Mesenchymal stem cell (in vitro differentiated cells and primary cell): ENCODE results near the gene ZNF608.
A peak's percentile ranks its signal among the peaks of the same experiment; 100 is the strongest.

ENCODE experiments used
- DNase-seq: peaks from one replicate; pipeline ENCODE4 v3.0.0-alpha.2; 2013
- H2AFZ ChIP-seq: one replicate; pipeline ENCODE4 v1.6.1; 2013; ENCODE audit warnings: low read depth, mild to moderate bottlenecking, control low read depth, inconsistent platforms, low read length, moderate library complexity
- H2AK5ac ChIP-seq: 2 replicates; pipeline ENCODE4 v1.6.1; 2013; ENCODE audit warnings: low read length, moderate library complexity, mild to moderate bottlenecking, inconsistent platforms; ENCODE audit not compliant: severe bottlenecking
- H2BK120ac ChIP-seq: one replicate; pipeline ENCODE4 v1.6.1; 2013; ENCODE audit warnings: low read depth, mild to moderate bottlenecking, inconsistent platforms, low read length, moderate library complexity
- H2BK12ac ChIP-seq, 2 experiments: one replicate each; pipeline ENCODE4 v1.6.1; 2013; ENCODE audit warnings: inconsistent platforms in 2 of 2, low read length in 2 of 2, mild to moderate bottlenecking in 2 of 2, moderate library complexity in 2 of 2, control low read depth in 1 of 2
- H2BK15ac ChIP-seq: one replicate; pipeline ENCODE4 v1.6.1; 2013; ENCODE audit warnings: mild to moderate bottlenecking, low read depth, inconsistent platforms; ENCODE audit not compliant: poor library complexity, severe bottlenecking
- H2BK5ac ChIP-seq: 2 replicates; pipeline ENCODE4 v1.6.1; 2013; ENCODE audit warnings: low read depth, mild to moderate bottlenecking, low read length, control low read depth, inconsistent platforms; ENCODE audit not compliant: poor library complexity, severe bottlenecking
- H3K14ac ChIP-seq, 2 experiments: one replicate each; pipeline ENCODE4 v1.6.1; 2013; ENCODE audit warnings: inconsistent platforms in 2 of 2, low read length in 2 of 2, control low read depth in 1 of 2, mild to moderate bottlenecking in 1 of 2, moderate library complexity in 1 of 2
- H3K18ac ChIP-seq, 2 experiments: one replicate each; pipeline ENCODE4 v1.6.1; 2013; ENCODE audit warnings: inconsistent platforms in 2 of 2, low read length in 2 of 2, control low read depth in 1 of 2, low read depth in 1 of 2, mild to moderate bottlenecking in 1 of 2
- H3K23ac ChIP-seq, 2 experiments: one replicate each; pipeline ENCODE4 v1.6.1; 2013; ENCODE audit warnings: inconsistent platforms in 2 of 2, low read length in 2 of 2, mild to moderate bottlenecking in 2 of 2, moderate library complexity in 2 of 2, control low read depth in 1 of 2
- H3K27ac ChIP-seq: 2 replicates; pipeline ENCODE4 v1.5.1; 2013; ENCODE audit warnings: mild to moderate bottlenecking, moderate library complexity, low read length, control low read depth, inconsistent platforms; ENCODE audit not compliant: poor library complexity, severe bottlenecking
- H3K27me3 ChIP-seq, 2 experiments: 2 replicates each; pipeline versions ENCODE4 v1.6.1 to v1.7.0; 2013; ENCODE audit warnings: low read length in 2 of 2, mild to moderate bottlenecking in 2 of 2, moderate library complexity in 2 of 2, control low read depth in 1 of 2, inconsistent platforms in 1 of 2; ENCODE audit not compliant: control insufficient read depth in 1 of 2, insufficient read depth in 1 of 2
- H3K36me3 ChIP-seq, 2 experiments: 2 replicates each; pipeline versions ENCODE4 v1.6.1 to v1.7.0; 2013; ENCODE audit warnings: low read length in 2 of 2, control low read depth in 1 of 2, inconsistent platforms in 1 of 2, low read depth in 1 of 2, mild to moderate bottlenecking in 1 of 2; ENCODE audit not compliant: insufficient read depth in 2 of 2, control insufficient read depth in 1 of 2
- H3K4ac ChIP-seq, 2 experiments: one replicate each; pipeline ENCODE4 v1.6.1; 2013; ENCODE audit warnings: inconsistent platforms in 2 of 2, low read length in 2 of 2, mild to moderate bottlenecking in 2 of 2, moderate library complexity in 2 of 2, control low read depth in 1 of 2, low read depth in 1 of 2
- H3K4me1 ChIP-seq: 2 replicates; pipeline ENCODE4 v1.6.1; 2013; ENCODE audit warnings: low read depth, low read length, control low read depth; ENCODE audit not compliant: control insufficient read depth, insufficient read depth
- H3K4me2 ChIP-seq: 2 replicates; pipeline ENCODE4 v1.6.1; 2013; ENCODE audit warnings: low read length, mild to moderate bottlenecking, inconsistent platforms; ENCODE audit not compliant: poor library complexity, severe bottlenecking
- H3K4me3 ChIP-seq, 2 experiments: 2 replicates each; pipeline versions ENCODE4 v1.5.1 to v1.7.0; 2013; ENCODE audit warnings: low read length in 2 of 2, mild to moderate bottlenecking in 2 of 2, control low read depth in 1 of 2, low read depth in 1 of 2; ENCODE audit not compliant: insufficient read depth in 1 of 2
- H3K79me1 ChIP-seq: replicated peaks from 2 replicates; pipeline ENCODE4 v1.6.1; 2013; ENCODE audit warnings: mild to moderate bottlenecking, control low read depth, low read length, inconsistent platforms; ENCODE audit not compliant: poor library complexity, severe bottlenecking
- H3K9ac ChIP-seq: 2 replicates; pipeline ENCODE4 v1.7.0; 2013; ENCODE audit warnings: mild to moderate bottlenecking, low read length, moderate library complexity
- H3K9me3 ChIP-seq: 2 replicates; pipeline ENCODE4 v1.7.0; 2013; ENCODE audit warnings: mild to moderate bottlenecking, low read length; ENCODE audit not compliant: control insufficient read depth
- H4K8ac ChIP-seq: one replicate; pipeline ENCODE4 v1.6.1; 2013; ENCODE audit warnings: inconsistent platforms, mild to moderate bottlenecking, low read length, moderate library complexity
- H4K91ac ChIP-seq: one replicate; pipeline ENCODE4 v1.6.1; 2013; ENCODE audit warnings: mild to moderate bottlenecking, low read length, inconsistent platforms
- WGBS: methylation state at CpG from one replicate; pipeline ENCODE4 v1.1.7; 2013; ENCODE audit warnings: mixed read lengths; 5-methylcytosine and 5-hydroxymethylcytosine counted together

Gene ZNF608

DNA sequence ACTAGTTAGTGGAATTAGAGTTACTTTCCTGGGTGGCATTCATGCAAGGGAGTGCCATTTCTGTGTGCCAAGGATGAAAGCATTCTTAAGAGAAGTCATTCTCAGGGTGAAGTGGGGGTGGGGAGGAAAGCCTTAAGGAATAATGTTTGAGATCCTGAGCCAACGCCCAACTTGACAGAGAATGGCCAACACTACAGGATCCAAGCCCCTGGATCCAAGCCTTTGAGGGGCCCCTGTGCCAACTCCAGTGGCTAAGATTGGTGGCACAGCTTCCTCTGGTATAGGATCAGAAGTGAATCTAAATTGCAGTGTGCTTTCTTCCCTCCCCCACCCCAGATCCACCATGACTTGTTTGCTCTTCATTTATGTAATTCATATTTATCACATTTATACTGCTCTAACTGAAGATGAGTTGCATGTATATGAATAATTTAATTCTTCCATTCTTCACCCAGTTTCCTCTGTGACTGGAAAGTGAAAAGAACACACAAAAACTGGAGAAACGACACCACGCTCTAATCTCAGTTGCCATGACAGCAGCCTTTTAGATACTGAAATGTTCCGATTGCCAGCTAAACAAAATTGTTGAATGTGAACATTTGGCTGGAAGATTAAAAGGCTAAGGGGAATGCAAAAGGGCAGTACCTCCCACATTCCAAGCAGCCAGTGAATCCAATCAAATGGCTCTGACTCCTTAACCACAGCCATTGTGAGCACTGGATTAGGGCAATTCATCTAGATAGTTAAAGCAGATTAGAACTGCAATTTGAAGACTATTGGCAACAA is 4.5 kb downstream of the ZNF608 start:
- no peak overlapping the region for H2AFZ ChIP-seq
- DNase-seq: peak; percentile 93
- peak overlapping the region in 1 of 2 experiments; percentile 60 for H3K4ac ChIP-seq
- no peaks in the 10 kb centered on the region for H3K36me3 ChIP-seq
- H4K91ac ChIP-seq: no peak overlapping the region
- H3K9me3 ChIP-seq: no peaks in the 10 kb centered on the region
- H3K27ac ChIP-seq: peak overlapping the region; percentile 70
- no peak overlapping the region for H3K14ac ChIP-seq
- H2AK5ac ChIP-seq: peak overlapping the region; percentile 88
- peak overlapping the region; percentile 3 to 13 for H3K18ac ChIP-seq
- H3K4me1 ChIP-seq: peaks cover 2% of the 10 kb centered on the region
- H2BK12ac ChIP-seq: peak overlapping the region; percentile 37 to 92
- H3K27me3 ChIP-seq: no peaks in the 10 kb centered on the region
- peak overlapping the region in 1 of 2 experiments; percentile 83 for H3K4me3 ChIP-seq
- 100% methylated on average over 1 of the region's 4 CpGs for WGBS
- peak overlapping the region; percentile 26 for H3K4me2 ChIP-seq
- H3K79me1 ChIP-seq: no peaks in the 10 kb centered on the region
- H3K9ac ChIP-seq: no peak overlapping the region
- H2BK5ac ChIP-seq: peak overlapping the region; percentile 31
- no peak overlapping the region for H2BK120ac ChIP-seq
- no peak overlapping the region for H3K23ac ChIP-seq
- H4K8ac ChIP-seq: no peak overlapping the region
- no peak overlapping the region for H2BK15ac ChIP-seq

DNA sequence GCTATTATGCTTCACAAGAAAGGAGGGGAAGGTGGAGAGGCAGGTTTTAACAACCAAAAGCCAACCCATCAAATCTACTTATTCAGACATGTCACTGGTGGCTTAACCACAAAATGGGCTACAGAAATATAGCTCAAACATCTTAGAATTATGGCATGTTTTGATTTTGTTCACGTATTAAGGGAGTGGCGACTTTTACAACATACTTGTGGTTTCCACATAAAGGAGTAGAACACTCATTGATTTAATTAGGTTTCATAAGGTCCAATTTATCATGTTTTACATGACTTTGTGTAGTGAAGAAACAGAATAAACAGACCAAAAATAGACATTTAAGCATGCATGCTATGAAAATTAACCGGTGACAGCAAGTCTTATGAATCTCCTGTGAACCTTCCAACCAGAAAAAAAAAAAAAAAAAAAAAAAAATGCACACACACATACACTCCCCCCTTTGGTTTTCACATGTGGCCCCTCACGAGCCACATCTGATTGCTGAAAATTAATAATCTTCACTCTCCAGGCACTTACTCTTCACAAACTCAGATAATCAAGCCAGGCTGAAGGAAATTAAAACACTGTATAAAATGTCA is 5.4 kb downstream of the ZNF608 start:
- H2BK12ac ChIP-seq: no peak overlapping the region
- H3K27me3 ChIP-seq: no peaks in the 10 kb centered on the region
- H3K18ac ChIP-seq: no peak overlapping the region
- no peak overlapping the region for H2AFZ ChIP-seq
- H3K4me2 ChIP-seq: no peak overlapping the region
- DNase-seq: peak; percentile 43
- no peak overlapping the region for H4K91ac ChIP-seq
- no peak overlapping the region for H3K4ac ChIP-seq
- no peaks in the 10 kb centered on the region for H3K9me3 ChIP-seq
- H3K14ac ChIP-seq: no peak overlapping the region
- no peak overlapping the region for H3K9ac ChIP-seq
- WGBS: 56% methylated on average over 3 of the region's 4 CpGs
- no peaks in the 10 kb centered on the region for H3K79me1 ChIP-seq
- H3K4me1 ChIP-seq: peaks cover 2% of the 10 kb centered on the region
- H3K27ac ChIP-seq: peak overlapping the region; percentile 27
- H3K36me3 ChIP-seq: no peaks in the 10 kb centered on the region
- H2BK5ac ChIP-seq: no peak overlapping the region
- no peak overlapping the region for H4K8ac ChIP-seq
- no peak overlapping the region for H2BK15ac ChIP-seq
- peak overlapping the region in 1 of 2 experiments; percentile 83 for H3K4me3 ChIP-seq
- H3K23ac ChIP-seq: no peak overlapping the region
- no peak overlapping the region for H2BK120ac ChIP-seq
- H2AK5ac ChIP-seq: no peak overlapping the region

DNA sequence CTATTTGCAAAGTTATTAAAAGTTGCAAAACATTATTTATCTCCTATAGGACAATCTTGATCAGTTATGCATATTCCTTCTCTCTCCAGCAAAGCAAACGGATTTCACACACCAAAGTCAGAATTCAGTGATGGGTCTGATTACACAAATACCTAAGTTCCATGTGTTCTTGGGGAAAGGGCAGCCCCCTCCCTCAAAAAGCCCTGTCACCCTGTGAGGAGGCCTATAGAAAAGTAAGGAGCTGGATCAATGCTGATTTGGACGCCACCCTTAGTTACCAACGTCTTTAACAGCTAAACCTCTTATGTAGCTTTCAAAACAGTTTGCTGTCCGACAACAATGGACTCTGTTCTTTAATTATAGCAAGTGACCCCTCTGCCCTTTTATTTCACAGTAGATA is 6.4 kb downstream of the ZNF608 start:
- H4K91ac ChIP-seq: no peak overlapping the region
- no peak overlapping the region for H2BK5ac ChIP-seq
- no peaks in the 10 kb centered on the region for H3K36me3 ChIP-seq
- no peak overlapping the region for H3K27ac ChIP-seq
- H4K8ac ChIP-seq: no peak overlapping the region
- no peak overlapping the region for H3K4me2 ChIP-seq
- peak overlapping the region in 1 of 2 experiments; percentile 55 for H3K4ac ChIP-seq
- H2BK15ac ChIP-seq: no peak overlapping the region
- H3K4me3 ChIP-seq: no peak overlapping the region
- H2BK12ac ChIP-seq: peak overlapping the region; percentile 37 to 87
- no peak overlapping the region for H3K9ac ChIP-seq
- H3K23ac ChIP-seq: no peak overlapping the region
- H2AFZ ChIP-seq: no peak overlapping the region
- DNase-seq: no peak
- H3K4me1 ChIP-seq: peaks cover 4% of the 10 kb centered on the region
- H3K79me1 ChIP-seq: no peaks in the 10 kb centered on the region
- no peaks in the 10 kb centered on the region for H3K27me3 ChIP-seq
- H3K9me3 ChIP-seq: no peaks in the 10 kb centered on the region
- H2AK5ac ChIP-seq: peak overlapping the region; percentile 44
- no peak overlapping the region for H3K14ac ChIP-seq
- 73% methylated on average over 4 of the region's 4 CpGs for WGBS
- H3K18ac ChIP-seq: no peak overlapping the region
- H2BK120ac ChIP-seq: no peak overlapping the region

DNA sequence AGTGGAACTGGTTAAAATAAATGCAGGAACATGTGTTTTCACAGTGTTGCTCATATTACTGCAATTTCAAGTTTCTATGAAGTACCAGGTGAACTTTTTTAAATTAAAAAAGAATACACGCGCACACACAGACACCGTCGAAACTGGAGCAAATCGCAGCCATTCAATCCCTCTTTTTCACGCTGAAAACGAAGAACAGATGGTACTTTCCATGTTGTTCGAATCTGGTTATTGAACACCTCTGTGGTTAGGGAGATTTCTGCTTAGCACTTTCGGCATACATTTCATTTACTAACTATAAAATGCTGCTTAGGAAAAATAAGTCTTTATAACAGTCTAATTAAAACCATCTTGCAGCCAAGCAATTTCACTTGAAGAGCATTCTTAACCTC is 6.8 kb downstream of the ZNF608 start:
- Histone ChIP-seq H3K27me3 (no peaks in the 10 kb centered on the region), H3K27ac (no peak overlapping the region), H3K23ac (no peak overlapping the region), H3K4me1 (peaks cover 4% of the 10 kb centered on the region), H3K9me3 (no peaks in the 10 kb centered on the region), H4K8ac (no peak overlapping the region), H3K18ac (no peak overlapping the region), H2AFZ (no peak overlapping the region), H4K91ac (no peak overlapping the region), H2BK12ac (no peak overlapping the region), H2BK120ac (peak overlapping the region; percentile 1), H3K4ac (no peak overlapping the region), H2BK15ac (no peak overlapping the region), H3K4me2 (no peak overlapping the region), H3K36me3 (no peaks in the 10 kb centered on the region), H3K9ac (no peak overlapping the region), H3K79me1 (no peaks in the 10 kb centered on the region), H2AK5ac (no peak overlapping the region), H2BK5ac (no peak overlapping the region), H3K14ac (no peak overlapping the region), H3K4me3 (no peak overlapping the region)
- DNase-seq: no peak
- WGBS: 49% methylated on average over 4 of the region's 9 CpGs
